ENCODE results near the gene TAL2. TPM values are rescaled to one million over a fixed set of nuclear protein-coding genes. Genes with fewer than 3 reads are reported as not detected.

The TAL2 gene
- total RNA-seq, 1 experiment from 2014 or later = 0.50 TPM

- no peak overlapping the region for H3K4me3 Mint-ChIP-seq
- Histone ChIP-seq H3K79me2 (ENCODE audit: insufficient read depth, low read length) (no peaks in the 10 kb centered on the region), H3K56ac (ENCODE audit: insufficient read length, low read depth, low read length) (no peak overlapping the region), H4K20me1 (ENCODE audit: control insufficient read depth, insufficient read depth, insufficient read length) (no peaks in the 10 kb centered on the region), H3K27me3 (ENCODE audit: insufficient read depth, low read length) (no peaks in the 10 kb centered on the region), H2BK120ac (ENCODE audit: low read depth, low read length, poor library complexity, severe bottlenecking) (no peak overlapping the region), H4K8ac (replicated peaks; ENCODE audit: insufficient read length, low read depth, low read length) (no peak overlapping the region), H2AFZ (ENCODE audit: low read length) (no peak overlapping the region), H3K14ac (ENCODE audit: insufficient read depth, low read length) (no peak overlapping the region), H3K27ac (ENCODE audit: insufficient read length, low read depth, low read length) (no peak overlapping the region), H3K79me1 (ENCODE audit: insufficient read depth, low read depth, low read length, poor library complexity, severe bottlenecking) (no peaks in the 10 kb centered on the region), H3K18ac (ENCODE audit: insufficient read length, low read depth, low read length) (no peak overlapping the region), H3K4me1 (ENCODE audit: insufficient read depth, low read length) (no peaks in the 10 kb centered on the region), H3K4me2 (ENCODE audit: insufficient read depth, insufficient read length, low read length) (no peak overlapping the region), H2BK12ac (ENCODE audit: insufficient read length, low read depth, low read length) (no peak overlapping the region), H3K23me2 (ENCODE audit: insufficient read length, low read depth, low read length, poor library complexity, severe bottlenecking) (no peaks in the 10 kb centered on the region), H3K9me3 (ENCODE audit: control insufficient read depth, low read depth, low read length) (no peaks in the 10 kb centered on the region), H2BK20ac (ENCODE audit: low read depth, low read length, poor library complexity, severe bottlenecking) (no peak overlapping the region), H3K9ac (ENCODE audit: extremely low read depth, insufficient read length, low read length) (no peak overlapping the region), H3K23ac (ENCODE audit: insufficient read length, low read depth, low read length) (no peak overlapping the region), H2BK5ac (ENCODE audit: insufficient read length, low read length) (no peak overlapping the region), H3T11ph (ENCODE audit: low read length) (no peak overlapping the region), H2AK5ac (ENCODE audit: insufficient read length, low read length) (no peak overlapping the region), H3K4ac (ENCODE audit: low read depth, low read length) (no peak overlapping the region), H4K5ac (ENCODE audit: insufficient read length, low read depth, low read length) (no peak overlapping the region), H2BK15ac (ENCODE audit: low read depth, low read length) (no peak overlapping the region), H4K91ac (ENCODE audit: insufficient read length, low read depth, low read length) (no peak overlapping the region)
- no peaks in the 10 kb centered on the region for H3K9me3 Mint-ChIP-seq
- no peak for DNase-seq
- H3K4me1 Mint-ChIP-seq = peaks cover 28 to 43% of the 10 kb centered on the region in 2 experiments
- no peak overlapping the region for H3K27ac Mint-ChIP-seq
- no CpG with 5 or more reads among the region's 2 CpGs for WGBS (ENCODE audit: extremely low coverage, insufficient read length, low lambda C conversion rate)
- TF ChIP-seq CTCF (conservative IDR thresholded peaks at IDR 0.05) = no peak
- peaks cover 4% of the 10 kb centered on the region; the same call in 1 of the 2 replicates for H3K27me3 Mint-ChIP-seq (ENCODE audit: low read depth)
- no peaks in the 10 kb centered on the region for H3K36me3 Mint-ChIP-seq (ENCODE audit: insufficient read depth in 1 of 3, low read depth in 3 of 3)
Measured at GRCh38 chr9:105681313-105681712, 19.1 kb downstream of the TAL2 start.

Measured in H9 (cell line).